WTC11 (cell line): Measurements from ENCODE around the gene VSIG1. TPM values are rescaled to one million over a fixed set of nuclear protein-coding genes. Genes with fewer than 3 reads are reported as not detected.
A peak's percentile ranks its signal among the peaks of the same experiment; 100 is the strongest.

Source experiments
- ATAC-seq: fragments of 200-7000 bp; cut with Tn5 transposase; 2 replicates; pipeline ENCODE4 v1.10.0; 2021; ENCODE audit warnings: mild to moderate bottlenecking, moderate library complexity
- CTCF ChIA-PET: fragments of 300-600 bp; sonication (Branson Sonifier 250); formaldehyde crosslinking; loops from one replicate; lab custom pipeline; 2021; ENCODE audit warnings: antibody characterized with exemption; lab: Charles Lee
- POLR2A ChIA-PET: fragments of 350-600 bp; sonication (Branson Sonifier 250); formaldehyde crosslinking; loops from one replicate; lab custom pipeline; 2021; ENCODE audit warnings: antibody characterized with exemption; lab: Charles Lee
- DNase-seq: peaks from one replicate; pipeline ENCODE4 v3.0.0; 2021; ENCODE audit warnings: low spot score
- H3K27ac Mint-ChIP-seq: 2 replicates; pipeline ENCODE4 v1.8.0; 2021; ENCODE audit warnings: mixed read lengths
- H3K27me3 Mint-ChIP-seq: 2 replicates; pipeline ENCODE4 v1.8.0; 2021; ENCODE audit warnings: low read depth, mild to moderate bottlenecking, moderate library complexity, mixed read lengths
- H3K36me3 Mint-ChIP-seq: 2 replicates; pipeline ENCODE4 v1.8.0; 2021; ENCODE audit warnings: mixed read lengths
- H3K4me1 Mint-ChIP-seq: 2 replicates; pipeline ENCODE4 v1.8.0; 2022; ENCODE audit warnings: mixed read lengths
- H3K4me3 Mint-ChIP-seq: 2 replicates; pipeline ENCODE4 v1.8.0; 2021; ENCODE audit warnings: mild to moderate bottlenecking, moderate library complexity, mixed read lengths
- H3K9me3 Mint-ChIP-seq: 2 replicates; pipeline ENCODE4 v1.8.0; 2021; ENCODE audit warnings: mixed read lengths
- ATF2 ChIP-seq: sonication (generic); formaldehyde crosslinking; IDR thresholded peaks from 2 replicates; pipeline ENCODE4 v1.8.1; 2022; ENCODE audit warnings: low read depth, missing genetic modification reagents, borderline replicate concordance
- CTCF ChIP-seq: fragments of 200-600 bp; IDR thresholded peaks from 2 replicates; pipeline ENCODE4 v1.8.0; 2022; ENCODE audit warnings: antibody characterized with exemption
- ESRRA ChIP-seq: sonication (generic); formaldehyde crosslinking; IDR thresholded peaks from 2 replicates; pipeline ENCODE4 v1.8.1; 2022; ENCODE audit warnings: mild to moderate bottlenecking, missing genetic modification reagents, borderline replicate concordance
- ETV6 ChIP-seq: sonication (generic); formaldehyde crosslinking; IDR thresholded peaks from 2 replicates; pipeline ENCODE4 v1.8.1; 2022; ENCODE audit warnings: mild to moderate bottlenecking, missing genetic modification reagents
- FOXP1 ChIP-seq: sonication (generic); formaldehyde crosslinking; IDR thresholded peaks from 2 replicates; pipeline ENCODE4 v1.8.0; 2022; ENCODE audit warnings: missing genetic modification reagents, mild to moderate bottlenecking, moderate library complexity, borderline replicate concordance
- JAZF1 ChIP-seq: fragments of 250-450 bp; sonication (Bioruptor Pico); IDR thresholded peaks from 2 replicates; pipeline ENCODE4 v1.9.0; 2021; ENCODE audit warnings: moderate library complexity, mild to moderate bottlenecking, inconsistent platforms
- KAT7 ChIP-seq: sonication (generic); formaldehyde crosslinking; IDR thresholded peaks from 2 replicates; pipeline ENCODE4 v1.8.1; 2023; ENCODE audit warnings: missing genetic modification reagents, mild to moderate bottlenecking, borderline replicate concordance
- MYBL2 ChIP-seq: sonication (generic); formaldehyde crosslinking; IDR thresholded peaks from 2 replicates; pipeline ENCODE4 v1.8.1; 2023; ENCODE audit warnings: mild to moderate bottlenecking, moderate library complexity, missing genetic modification reagents
- NFATC4 ChIP-seq: fragments of 250-450 bp; sonication (Bioruptor Pico); IDR thresholded peaks from 2 replicates; pipeline ENCODE4 v1.9.0; 2021; ENCODE audit warnings: mild to moderate bottlenecking
- NR1H2 ChIP-seq: sonication (generic); formaldehyde crosslinking; IDR thresholded peaks from 2 replicates; pipeline ENCODE4 v1.9.0; 2021; ENCODE audit warnings: mild to moderate bottlenecking, moderate library complexity, missing genetic modification reagents
- PREB ChIP-seq: sonication (generic); formaldehyde crosslinking; IDR thresholded peaks from 2 replicates; pipeline ENCODE4 v1.8.1; 2022; ENCODE audit warnings: mild to moderate bottlenecking, missing genetic modification reagents, moderate library complexity, borderline replicate concordance
- SMAD4 ChIP-seq: sonication (generic); formaldehyde crosslinking; IDR thresholded peaks from 2 replicates; pipeline ENCODE4 v1.8.0; 2022; ENCODE audit warnings: mild to moderate bottlenecking, missing genetic modification reagents
- SP1 ChIP-seq: sonication (generic); formaldehyde crosslinking; conservative IDR thresholded peaks from 2 replicates; pipeline ENCODE4 v1.8.1; 2022; ENCODE audit warnings: missing genetic modification reagents
- TCF7 ChIP-seq: sonication (generic); formaldehyde crosslinking; IDR thresholded peaks from 2 replicates; pipeline ENCODE4 v1.8.0; 2022; ENCODE audit warnings: mild to moderate bottlenecking, low read depth, missing genetic modification reagents, moderate library complexity
- TP53 ChIP-seq: sonication (generic); formaldehyde crosslinking; IDR thresholded peaks from 2 replicates; pipeline ENCODE4 v1.8.1; 2023; ENCODE audit warnings: mild to moderate bottlenecking, missing genetic modification reagents
- ZNF423 ChIP-seq: fragments of 250-450 bp; sonication (Bioruptor Pico); IDR thresholded peaks from 2 replicates; pipeline ENCODE4 v2.1.2; 2022; ENCODE audit warnings: mild to moderate bottlenecking, moderate library complexity
- ZNF425 ChIP-seq: fragments of 250-450 bp; sonication (Bioruptor Pico); conservative IDR thresholded peaks from 2 replicates; pipeline ENCODE4 v1.9.0; 2021; ENCODE audit warnings: mild to moderate bottlenecking
- ZNF671 ChIP-seq: fragments of 250-450 bp; sonication (Bioruptor Pico); IDR thresholded peaks from 2 replicates; pipeline ENCODE4 v1.8.0; 2021; ENCODE audit warnings: mild to moderate bottlenecking
- total RNA-seq: library from RNA; stranded (reverse); gene quantifications from 3 replicates; pipeline ENCODE4 v1.2.3, GENCODE V29; 2021
- TF ChIP-seq, protein P1 (sequence below): sonication (generic); formaldehyde crosslinking; IDR thresholded peaks from 2 replicates; pipeline ENCODE4 v1.8.1; 2023; ENCODE audit warnings: mild to moderate bottlenecking, missing genetic modification reagents
- TF ChIP-seq, protein P2 (sequence below): sonication (generic); formaldehyde crosslinking; IDR thresholded peaks from 2 replicates; pipeline ENCODE4 v1.8.1; 2022; ENCODE audit warnings: mild to moderate bottlenecking, moderate library complexity, missing genetic modification reagents
- TF ChIP-seq, protein P3 (sequence below): sonication (generic); formaldehyde crosslinking; IDR thresholded peaks from 2 replicates; pipeline ENCODE4 v1.8.0; 2022; ENCODE audit warnings: mild to moderate bottlenecking, missing genetic modification reagents

VSIG1 gene
- total RNA-seq, 1 experiment from 2014 or later: 1.2 TPM

DNA sequence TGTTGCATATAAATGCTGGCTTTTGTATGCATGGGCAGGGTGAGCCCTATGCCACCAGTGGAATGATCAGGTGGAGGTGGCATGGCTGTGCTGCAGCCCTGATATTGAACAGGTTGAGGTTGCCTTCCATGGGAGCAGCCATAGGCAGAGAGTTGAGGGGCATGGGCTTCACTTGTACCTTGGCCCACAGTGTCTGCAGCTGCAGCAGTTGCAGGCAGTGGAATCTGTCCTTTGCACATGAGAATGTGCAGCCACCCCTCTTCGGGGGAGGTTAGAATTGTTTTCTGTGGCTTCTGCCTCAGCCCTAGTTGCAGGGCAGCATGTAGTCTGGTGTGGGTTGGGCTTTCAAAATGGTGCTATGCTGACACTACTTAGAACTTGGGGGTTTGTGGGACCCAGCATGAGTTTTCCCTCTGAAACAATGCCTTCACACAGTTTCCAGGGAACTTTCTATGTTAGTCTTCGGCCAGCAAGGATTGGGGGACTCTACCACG is 25.4 kb upstream of the VSIG1 start (continued):
- TF ChIP-seq TCF7 (CRISPR knock-in tag): no peak
- TF ChIP-seq, protein P1, sequence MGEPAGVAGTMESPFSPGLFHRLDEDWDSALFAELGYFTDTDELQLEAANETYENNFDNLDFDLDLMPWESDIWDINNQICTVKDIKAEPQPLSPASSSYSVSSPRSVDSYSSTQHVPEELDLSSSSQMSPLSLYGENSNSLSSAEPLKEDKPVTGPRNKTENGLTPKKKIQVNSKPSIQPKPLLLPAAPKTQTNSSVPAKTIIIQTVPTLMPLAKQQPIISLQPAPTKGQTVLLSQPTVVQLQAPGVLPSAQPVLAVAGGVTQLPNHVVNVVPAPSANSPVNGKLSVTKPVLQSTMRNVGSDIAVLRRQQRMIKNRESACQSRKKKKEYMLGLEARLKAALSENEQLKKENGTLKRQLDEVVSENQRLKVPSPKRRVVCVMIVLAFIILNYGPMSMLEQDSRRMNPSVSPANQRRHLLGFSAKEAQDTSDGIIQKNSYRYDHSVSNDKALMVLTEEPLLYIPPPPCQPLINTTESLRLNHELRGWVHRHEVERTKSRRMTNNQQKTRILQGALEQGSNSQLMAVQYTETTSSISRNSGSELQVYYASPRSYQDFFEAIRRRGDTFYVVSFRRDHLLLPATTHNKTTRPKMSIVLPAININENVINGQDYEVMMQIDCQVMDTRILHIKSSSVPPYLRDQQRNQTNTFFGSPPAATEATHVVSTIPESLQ (CRISPR knock-in tag): no peak
- no peak for TF ChIP-seq SMAD4 (CRISPR knock-in tag)
- no peak for TF ChIP-seq KAT7
- no peak for TF ChIP-seq ATF2
- TF ChIP-seq MYBL2 (CRISPR knock-in tag): no peak
- no peak for TF ChIP-seq SP1 (CRISPR knock-in tag)
- no peak for TF ChIP-seq PREB (CRISPR knock-in tag)

- Mint-ChIP-seq H3K4me3 (no peak overlapping the region), H3K36me3 (no peaks in the 10 kb centered on the region; the same call in 1 of the 2 replicates), H3K9me3 (peaks cover 3% of the 10 kb centered on the region), H3K27me3 (no peaks in the 10 kb centered on the region), H3K4me1 (peaks cover 6% of the 10 kb centered on the region), H3K27ac (no peak overlapping the region)
- ChIA-PET CTCF (interaction anchor here (0.6 to 1.3 kb wide), 6 partner anchors 13 to 119 kb away, joined by 3 to 6 read pairs (median 4); partner anchors contain the start of genes ATG4A and PSMD10), POLR2A (no interaction called here)
- no peak for TF ChIP-seq ZNF425 (CRISPR knock-in tag)
- TF ChIP-seq CTCF: 0 out of 2 replicates have a peak, but pooled peaks have one; percentile 15
- TF ChIP-seq JAZF1 (CRISPR knock-in tag): no peak
- TF ChIP-seq NR1H2 (CRISPR knock-in tag): no peak
- no peak for TF ChIP-seq ZNF671 (CRISPR knock-in tag)
- DNase-seq (no peak), ATAC-seq (0 out of 2 replicates have a peak, but pooled peaks have one; percentile 36)
These were observed 24.2 kb upstream of the VSIG1 start for GRCh38 chrX:108020631-108021030.

- H3K36me3 Mint-ChIP-seq: no peaks in the 10 kb centered on the region
- POLR2A ChIA-PET: no interaction called here
- TF ChIP-seq ETV6 (CRISPR knock-in tag) (no peak), NR1H2 (CRISPR knock-in tag) (no peak), NFATC4 (no peak), FOXP1 (CRISPR knock-in tag) (no peak), TP53 (no peak), ESRRA (CRISPR knock-in tag) (no peak), PREB (CRISPR knock-in tag) (no peak), ZNF423 (CRISPR knock-in tag) (no peak)
- TF ChIP-seq, protein P2, sequence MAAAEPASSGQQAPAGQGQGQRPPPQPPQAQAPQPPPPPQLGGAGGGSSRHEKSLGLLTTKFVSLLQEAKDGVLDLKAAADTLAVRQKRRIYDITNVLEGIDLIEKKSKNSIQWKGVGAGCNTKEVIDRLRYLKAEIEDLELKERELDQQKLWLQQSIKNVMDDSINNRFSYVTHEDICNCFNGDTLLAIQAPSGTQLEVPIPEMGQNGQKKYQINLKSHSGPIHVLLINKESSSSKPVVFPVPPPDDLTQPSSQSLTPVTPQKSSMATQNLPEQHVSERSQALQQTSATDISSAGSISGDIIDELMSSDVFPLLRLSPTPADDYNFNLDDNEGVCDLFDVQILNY (CRISPR knock-in tag): no peak
- TF ChIP-seq, protein P3, sequence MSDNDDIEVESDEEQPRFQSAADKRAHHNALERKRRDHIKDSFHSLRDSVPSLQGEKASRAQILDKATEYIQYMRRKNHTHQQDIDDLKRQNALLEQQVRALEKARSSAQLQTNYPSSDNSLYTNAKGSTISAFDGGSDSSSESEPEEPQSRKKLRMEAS (CRISPR knock-in tag): no peak
These were observed 22.3 kb upstream of the VSIG1 start for GRCh38 chrX:108022491-108023089.

More at GRCh38 chrX:108022491-108023089, 22.3 kb upstream of the VSIG1 start:
- Mint-ChIP-seq H3K27ac (no peak overlapping the region), H3K4me3 (no peak overlapping the region), H3K9me3 (no peaks in the 10 kb centered on the region), H3K4me1 (peaks cover 15% of the 10 kb centered on the region), H3K27me3 (no peaks in the 10 kb centered on the region)
- ATAC-seq (no peak), DNase-seq (no peak)
- CTCF ChIA-PET: no interaction called here
